Activated T-cell treated with anti-CD3 and anti-CD28 coated beads, Interleukin-2, amount 50 U/mL, for 72 hours (primary cell): Measurements from ENCODE around the gene CDH4. TPM values are rescaled to one million over a fixed set of nuclear protein-coding genes. Genes with fewer than 3 reads are reported as not detected.

ENCODE experiments used
- ATAC-seq, 2 donors: fragments of 150-1000 bp; cut with Tn5 transposase; replicated peaks in 1 of 2; 2 replicates each; pipeline ENCODE4 v1.10.0; 2021; ENCODE audit warnings: moderate library complexity in 2 of 2, mild to moderate bottlenecking in 1 of 2
- DNase-seq, 2 donors: peaks; one replicate each; pipeline ENCODE4 v3.0.0; 2021 to 2022; ENCODE audit warnings: mixed read lengths in 1 of 2
- H3K27ac Mint-ChIP-seq: one replicate; pipeline ENCODE4 v1.8.0; 2022; ENCODE audit warnings: mild to moderate bottlenecking, moderate library complexity, mixed read lengths
- H3K27me3 Mint-ChIP-seq: one replicate; pipeline ENCODE4 v1.8.0; 2022; ENCODE audit warnings: low read depth, mixed read lengths
- H3K36me3 Mint-ChIP-seq, 2 donors: one replicate each; pipeline ENCODE4 v1.8.0; 2022; ENCODE audit warnings: mixed read lengths in 2 of 2, mild to moderate bottlenecking in 1 of 2; ENCODE audit not compliant: insufficient read depth in 2 of 2
- H3K4me1 Mint-ChIP-seq: one replicate; pipeline ENCODE4 v1.8.0; 2022; ENCODE audit warnings: low read depth, mixed read lengths
- H3K4me3 Mint-ChIP-seq, 2 donors: one replicate each; pipeline ENCODE4 v1.8.0; 2022; ENCODE audit warnings: mild to moderate bottlenecking in 2 of 2, mixed read lengths in 2 of 2, moderate library complexity in 2 of 2
- H3K9me3 Mint-ChIP-seq, 2 donors: one replicate each; pipeline ENCODE4 v1.8.0; 2022; ENCODE audit warnings: mixed read lengths in 2 of 2
- total RNA-seq, 2 donors: library from RNA; stranded (reverse); gene quantifications; one replicate each; pipeline ENCODE4 v1.2.3, GENCODE V29; 2022

CDH4 gene
- total RNA-seq, 2 donors from 2014 or later: 0.17 to 0.35 TPM

DNA sequence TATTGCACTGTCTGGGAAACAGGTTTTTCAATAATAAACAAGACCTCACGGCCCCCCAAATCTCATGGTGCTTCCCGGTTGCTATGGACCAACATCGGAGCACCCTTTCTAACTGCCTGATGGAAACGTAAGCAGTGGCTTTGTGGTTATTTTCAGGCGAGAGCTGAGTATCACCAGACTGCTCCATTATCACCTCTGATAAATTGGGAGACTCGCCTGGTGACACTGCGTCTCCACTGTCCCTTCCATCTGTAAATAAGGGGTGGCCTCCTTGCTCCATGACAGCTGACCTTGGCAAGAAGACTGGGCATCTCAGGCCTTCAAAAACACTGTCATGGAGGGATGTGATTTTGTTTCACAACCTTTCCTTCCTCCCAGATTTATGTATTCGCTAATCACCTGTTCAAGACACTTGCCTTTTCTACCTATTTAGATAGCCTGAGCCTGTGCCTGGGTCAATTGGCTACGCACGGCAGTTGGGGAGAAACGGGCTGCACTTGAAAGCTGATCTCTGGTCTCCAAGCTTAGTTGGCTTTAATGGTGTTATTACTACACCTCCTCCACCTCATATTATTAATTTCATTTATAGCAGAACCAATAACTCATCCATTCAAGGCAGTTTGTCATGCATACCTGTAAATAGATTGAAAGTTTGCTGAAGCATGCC is 17.7 kb upstream of the CDH4 start:
- no peak overlapping the region for H3K4me3 Mint-ChIP-seq
- no peak for ATAC-seq
- H3K4me1 Mint-ChIP-seq: no peaks in the 10 kb centered on the region
- DNase-seq: no peak
- peaks cover 5% of the 10 kb centered on the region for H3K27me3 Mint-ChIP-seq
- H3K36me3 Mint-ChIP-seq: no peaks in the 10 kb centered on the region
- peaks cover 0 to 2% of the 10 kb centered on the region in 2 donors for H3K9me3 Mint-ChIP-seq
- no peak overlapping the region for H3K27ac Mint-ChIP-seq

DNA sequence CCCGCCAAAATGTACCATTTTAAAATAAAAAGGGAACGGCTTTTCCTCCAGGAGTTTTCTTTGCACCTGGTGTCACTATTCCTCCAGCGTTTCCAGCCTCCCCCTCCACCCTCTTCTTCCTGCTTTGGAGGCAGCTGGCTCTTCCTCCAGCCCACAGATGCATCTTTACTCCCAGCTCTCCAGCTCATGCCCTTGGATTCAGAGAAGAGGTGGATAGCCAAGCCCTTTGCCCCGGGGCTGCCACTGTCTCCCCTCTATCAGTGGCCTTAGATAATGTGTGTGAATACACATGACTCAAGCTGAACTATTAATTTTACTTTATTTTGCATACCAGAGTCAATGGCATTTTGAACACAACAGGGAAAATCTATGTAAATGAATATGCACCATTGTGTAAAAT is 15.3 kb upstream of the CDH4 start:
- Mint-ChIP-seq H3K27ac (no peak overlapping the region), H3K4me3 (no peak overlapping the region), H3K9me3 (peaks cover 2 to 4% of the 10 kb centered on the region in 2 donors), H3K27me3 (peaks cover 6% of the 10 kb centered on the region), H3K36me3 (no peaks in the 10 kb centered on the region), H3K4me1 (no peaks in the 10 kb centered on the region)
- no peak for DNase-seq
- ATAC-seq: no peak

DNA sequence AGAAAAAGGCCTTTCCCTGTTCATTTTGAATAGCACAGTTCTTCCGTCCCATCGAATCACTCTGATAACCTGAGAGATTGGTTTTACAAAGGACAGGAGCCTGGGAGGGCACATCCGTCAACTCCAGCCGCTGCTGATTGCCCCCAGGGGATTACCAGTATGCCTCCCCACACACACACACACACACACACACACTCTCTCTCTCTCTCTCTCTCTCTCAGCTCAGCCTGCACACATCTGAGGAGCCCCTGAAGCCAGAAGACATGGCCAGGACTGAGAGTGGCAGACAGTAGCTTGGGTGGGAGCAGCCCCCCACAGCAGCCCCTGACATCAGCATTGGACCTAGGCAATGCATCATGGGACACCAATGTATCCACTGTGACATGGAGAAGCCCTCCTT is 13.2 kb upstream of the CDH4 start:
- no peak for ATAC-seq
- peaks cover 0 to 2% of the 10 kb centered on the region in 2 donors for H3K36me3 Mint-ChIP-seq
- H3K9me3 Mint-ChIP-seq: peaks cover 2 to 6% of the 10 kb centered on the region in 2 donors
- no peaks in the 10 kb centered on the region for H3K4me1 Mint-ChIP-seq
- no peak overlapping the region for H3K27ac Mint-ChIP-seq
- DNase-seq: no peak
- H3K4me3 Mint-ChIP-seq: no peak overlapping the region
- peaks cover 6% of the 10 kb centered on the region for H3K27me3 Mint-ChIP-seq

DNA sequence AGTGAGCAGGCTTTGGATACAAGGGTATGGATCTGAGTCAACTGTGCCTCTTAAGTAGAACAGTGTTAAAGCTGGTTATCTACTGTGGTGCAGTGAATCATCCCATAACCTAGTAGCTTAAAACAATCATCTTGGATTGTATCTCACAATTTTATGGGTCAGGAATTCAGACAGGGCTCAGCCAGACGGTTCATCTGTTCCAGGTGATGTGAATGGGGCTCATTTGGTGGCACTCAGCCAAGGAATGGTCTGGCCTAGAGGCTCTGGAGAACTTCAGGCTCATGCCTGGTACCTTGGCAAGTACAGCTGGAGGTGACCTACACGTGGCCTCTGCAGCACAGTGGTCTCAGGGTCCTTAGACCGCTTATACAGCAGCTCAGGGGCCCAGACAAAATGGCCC is 11.2 kb upstream of the CDH4 start:
- Mint-ChIP-seq H3K4me3 (no peak overlapping the region), H3K36me3 (peaks cover 0 to 2% of the 10 kb centered on the region in 2 donors)
- no peak for ATAC-seq

DNA sequence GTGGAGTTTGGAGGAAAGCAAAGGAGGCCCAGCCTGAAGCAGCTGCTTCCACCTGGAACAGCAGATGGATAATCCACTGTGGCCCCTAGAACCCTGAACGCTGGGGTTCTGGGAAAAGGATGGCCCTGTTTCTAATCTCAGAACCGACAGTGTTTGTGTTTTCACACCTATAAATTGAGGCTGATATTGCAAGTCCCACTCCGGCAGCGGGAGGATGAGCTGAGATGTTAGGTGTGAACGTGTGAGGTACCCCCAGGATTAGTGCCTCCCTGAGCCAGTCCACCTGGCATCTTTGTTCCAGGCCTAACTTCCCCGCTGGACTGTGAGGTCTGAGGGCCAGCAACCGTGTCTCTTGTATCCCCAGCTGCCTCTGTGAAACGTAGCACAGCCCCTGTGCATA is 7.8 kb upstream of the CDH4 start:
- peaks cover 13% of the 10 kb centered on the region for H3K27me3 Mint-ChIP-seq
- H3K36me3 Mint-ChIP-seq: peaks cover 0 to 2% of the 10 kb centered on the region in 2 donors
- H3K4me1 Mint-ChIP-seq: no peaks in the 10 kb centered on the region
- no peak for DNase-seq
- H3K4me3 Mint-ChIP-seq: no peak overlapping the region
- peaks cover 0 to 6% of the 10 kb centered on the region in 2 donors for H3K9me3 Mint-ChIP-seq
- no peak overlapping the region for H3K27ac Mint-ChIP-seq
- no peak for ATAC-seq

More for the DNA sequence above, 11.2 kb upstream of the CDH4 start:
- no peak for DNase-seq
- no peaks in the 10 kb centered on the region for H3K4me1 Mint-ChIP-seq
- H3K27me3 Mint-ChIP-seq: peaks cover 6% of the 10 kb centered on the region
- peaks cover 2 to 6% of the 10 kb centered on the region in 2 donors for H3K9me3 Mint-ChIP-seq
- no peak overlapping the region for H3K27ac Mint-ChIP-seq

DNA sequence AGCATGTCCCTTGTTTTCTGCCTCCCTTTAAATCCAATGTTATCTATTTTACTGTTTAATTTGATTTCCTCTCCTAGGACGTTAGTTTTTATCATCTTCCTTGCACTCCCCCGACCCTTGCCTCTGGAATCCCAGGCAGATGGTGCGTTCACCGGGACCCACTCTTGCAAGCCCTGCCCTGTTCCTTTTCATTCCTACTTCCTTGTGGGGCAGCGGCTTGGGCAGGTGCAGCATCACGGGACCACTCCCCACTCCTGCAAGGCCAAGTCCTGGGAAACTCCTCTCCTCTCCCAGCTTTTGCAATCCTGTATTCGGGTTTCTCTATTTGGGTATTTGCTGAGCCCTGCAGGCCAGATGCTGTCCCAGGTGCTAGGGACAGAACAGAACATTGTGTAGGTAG is 5.8 kb upstream of the CDH4 start:
- Mint-ChIP-seq H3K4me1 (no peaks in the 10 kb centered on the region), H3K9me3 (peaks cover 0 to 2% of the 10 kb centered on the region in 2 donors), H3K27me3 (peaks cover 26% of the 10 kb centered on the region), H3K36me3 (peaks cover 0 to 2% of the 10 kb centered on the region in 2 donors), H3K4me3 (no peak overlapping the region), H3K27ac (no peak overlapping the region)
- DNase-seq (no peak), ATAC-seq (no peak)

DNA sequence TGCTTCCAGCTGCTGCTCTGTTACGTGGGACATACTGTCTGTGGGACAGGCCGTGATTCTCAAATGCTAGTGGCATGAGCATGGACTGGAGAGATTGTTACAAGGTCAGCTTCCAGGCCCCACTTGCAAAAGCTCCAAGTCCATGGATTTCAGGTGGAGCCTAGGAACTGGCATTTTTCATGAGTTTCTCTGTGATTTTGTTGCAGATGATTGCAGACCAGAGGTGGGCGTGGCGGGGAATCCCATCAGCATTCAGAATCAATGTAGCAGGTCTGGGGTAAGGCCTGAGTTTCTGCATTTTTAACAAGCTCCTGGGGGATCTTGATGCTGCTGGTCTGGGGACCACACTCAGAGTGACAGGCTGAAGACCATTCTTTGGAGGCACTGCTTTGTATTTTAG is 2.4 kb upstream of the CDH4 start:
- peaks cover 34% of the 10 kb centered on the region for H3K27me3 Mint-ChIP-seq
- ATAC-seq: no peak
- no peak overlapping the region for H3K4me3 Mint-ChIP-seq
- no peaks in the 10 kb centered on the region for H3K9me3 Mint-ChIP-seq
- no peak overlapping the region for H3K27ac Mint-ChIP-seq
- no peaks in the 10 kb centered on the region for H3K4me1 Mint-ChIP-seq
- no peak for DNase-seq
- no peaks in the 10 kb centered on the region for H3K36me3 Mint-ChIP-seq

DNA sequence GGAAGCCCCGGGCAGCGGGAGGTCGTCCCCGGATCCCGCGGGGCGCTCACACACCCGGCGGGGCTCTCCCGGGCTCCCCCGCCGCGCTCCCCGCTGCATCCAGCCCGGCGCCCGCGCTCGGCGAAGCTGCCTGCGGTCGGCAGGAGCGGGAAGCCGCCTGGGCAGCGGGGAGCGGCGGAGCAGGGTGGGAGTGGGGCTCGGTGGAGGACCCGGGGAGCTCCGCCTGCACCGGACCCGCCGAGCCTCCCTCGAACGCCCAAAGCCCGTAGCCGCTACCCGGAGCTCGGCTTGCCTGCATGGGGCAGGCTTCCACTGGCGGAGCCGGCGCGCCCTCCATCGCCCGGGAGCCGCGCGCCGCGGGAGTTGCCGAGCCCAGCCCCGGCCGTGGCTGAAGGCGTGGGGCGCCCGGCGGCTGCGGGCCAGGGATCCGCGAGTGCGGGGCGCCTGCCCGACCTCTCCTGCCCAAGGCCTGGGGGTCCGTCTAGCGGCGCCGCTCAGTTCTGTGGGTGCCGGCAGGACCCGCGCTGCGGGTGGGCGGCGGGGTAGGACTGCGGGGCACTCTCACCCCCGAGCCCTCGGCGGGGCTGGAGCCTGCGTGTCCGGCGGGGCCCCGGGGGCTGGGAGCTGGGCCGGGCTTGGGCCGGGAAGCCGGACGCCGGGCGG is 671 bp downstream of the CDH4 start:
- peaks cover 55% of the 10 kb centered on the region for H3K27me3 Mint-ChIP-seq

DNA sequence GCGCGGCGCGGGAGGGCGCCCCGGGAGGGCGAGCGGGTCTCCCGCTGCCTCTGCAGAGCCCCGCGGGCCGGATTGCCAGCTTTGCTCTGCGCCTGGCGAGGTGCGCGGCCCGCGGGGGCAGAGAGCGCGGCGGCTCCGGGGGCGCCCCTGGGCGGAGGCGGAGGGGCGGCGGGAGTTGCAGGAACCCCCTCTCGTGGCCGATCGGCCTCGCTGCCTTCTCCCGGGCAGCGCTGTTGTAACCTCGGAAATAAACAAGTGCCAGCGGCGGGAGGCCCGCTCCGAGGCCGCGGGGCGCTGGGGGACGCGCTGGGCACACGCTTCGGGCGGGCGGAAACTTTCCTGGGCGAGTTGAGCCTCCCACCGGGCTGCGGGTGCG is 1.2 kb downstream of the CDH4 start:
- Mint-ChIP-seq H3K4me3 (no peak overlapping the region), H3K36me3 (no peaks in the 10 kb centered on the region), H3K4me1 (no peaks in the 10 kb centered on the region), H3K9me3 (no peaks in the 10 kb centered on the region), H3K27ac (no peak overlapping the region), H3K27me3 (peaks cover 53% of the 10 kb centered on the region)
- DNase-seq (no peak), ATAC-seq (peak in 1 of 2 donors; percentile 31)

More for the DNA sequence above, 671 bp downstream of the CDH4 start:
- H3K27ac Mint-ChIP-seq: no peak overlapping the region
- H3K36me3 Mint-ChIP-seq: no peaks in the 10 kb centered on the region
- no peaks in the 10 kb centered on the region for H3K4me1 Mint-ChIP-seq
- H3K9me3 Mint-ChIP-seq: no peaks in the 10 kb centered on the region
- ATAC-seq: peak; percentile 18 to 21
- peak in 1 of 2 donors; percentile 10 for DNase-seq
- no peak overlapping the region for H3K4me3 Mint-ChIP-seq

DNA sequence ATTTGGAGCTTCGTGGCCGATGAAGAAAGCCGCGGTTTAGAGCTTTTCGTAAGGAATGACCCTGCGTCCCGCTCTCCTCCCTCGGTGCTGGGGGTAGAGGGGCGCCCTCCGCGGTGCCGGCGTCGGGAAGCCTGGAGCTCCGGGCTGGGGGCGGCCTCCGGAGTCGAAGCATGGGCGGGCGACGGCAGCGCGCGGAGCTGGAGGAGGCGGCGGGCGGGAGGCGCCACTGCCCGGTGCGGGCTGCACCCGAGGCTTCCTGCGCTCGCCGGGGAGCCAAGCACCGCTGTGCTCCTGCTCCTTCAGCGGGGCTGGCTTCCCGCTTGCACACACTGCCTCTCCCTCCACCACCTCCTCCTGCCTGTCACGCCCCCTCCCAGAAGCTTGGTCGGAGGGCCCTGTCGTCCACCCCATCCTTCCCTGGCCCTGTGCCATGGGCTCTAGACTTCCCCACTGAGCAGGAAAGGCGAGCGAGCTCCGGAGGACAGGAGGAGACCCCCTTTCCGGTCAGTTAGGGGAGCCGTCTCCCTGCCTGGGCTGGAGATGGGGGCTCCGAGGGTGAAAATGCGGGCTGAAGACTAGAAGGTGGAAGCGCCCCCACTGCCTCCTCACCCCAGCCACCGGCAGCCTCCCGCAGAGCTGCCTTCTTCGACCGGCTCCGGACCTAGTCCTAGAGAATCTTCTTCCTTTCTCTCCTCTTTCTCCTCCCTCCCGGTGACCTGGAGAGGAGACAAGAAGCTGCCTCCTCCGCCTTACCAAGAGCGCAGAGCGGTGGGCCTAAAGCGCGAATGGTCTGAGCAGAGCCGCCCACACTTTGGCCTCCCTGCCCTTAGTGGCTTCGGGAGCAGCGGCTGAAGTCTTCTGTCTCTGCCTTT is 1.8 kb downstream of the CDH4 start:
- Mint-ChIP-seq H3K27me3 (peaks cover 49% of the 10 kb centered on the region), H3K9me3 (no peaks in the 10 kb centered on the region), H3K36me3 (no peaks in the 10 kb centered on the region), H3K4me1 (no peaks in the 10 kb centered on the region), H3K27ac (no peak overlapping the region), H3K4me3 (peak overlapping the region; percentile 31 to 51)
- DNase-seq (no peak), ATAC-seq (no peak)

DNA sequence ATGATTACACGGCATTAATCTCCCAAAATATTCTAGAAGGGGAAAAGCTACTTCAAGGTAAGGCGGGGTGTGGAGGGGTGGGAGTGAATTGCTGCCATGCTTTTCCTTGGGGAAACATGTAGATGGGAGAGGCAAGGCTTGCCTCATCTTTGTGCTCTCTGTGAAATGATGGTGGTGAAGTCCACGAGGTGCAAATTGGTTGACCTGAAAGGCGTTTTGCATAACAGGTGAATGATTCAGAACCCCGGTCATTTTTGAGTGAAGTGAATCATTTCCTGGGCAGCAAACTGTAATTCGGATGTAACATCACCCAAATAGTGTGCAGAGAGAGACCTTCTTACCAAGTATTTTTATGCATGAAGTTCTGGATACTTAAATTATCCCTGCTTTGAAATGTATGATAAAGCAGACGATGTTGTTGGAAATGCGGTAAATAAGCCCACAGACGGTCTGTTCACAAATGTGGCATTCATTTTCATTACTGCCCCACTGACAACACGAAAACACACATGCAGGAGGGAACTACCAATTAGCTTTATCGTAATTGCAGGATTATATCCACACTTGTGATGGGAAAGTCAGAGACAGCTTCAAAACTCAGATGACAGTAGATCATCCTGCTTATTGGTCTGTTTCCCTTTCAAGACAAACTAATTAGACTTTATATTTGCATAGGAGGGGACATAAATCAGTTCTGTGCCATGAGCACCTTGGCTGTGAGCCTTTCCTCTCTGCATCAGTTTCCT is 3.0 kb downstream of the CDH4 start:
- Mint-ChIP-seq H3K27ac (no peak overlapping the region), H3K4me3 (no peak overlapping the region), H3K27me3 (peaks cover 39% of the 10 kb centered on the region), H3K9me3 (no peaks in the 10 kb centered on the region), H3K36me3 (no peaks in the 10 kb centered on the region), H3K4me1 (no peaks in the 10 kb centered on the region)
- DNase-seq (no peak), ATAC-seq (no peak)

DNA sequence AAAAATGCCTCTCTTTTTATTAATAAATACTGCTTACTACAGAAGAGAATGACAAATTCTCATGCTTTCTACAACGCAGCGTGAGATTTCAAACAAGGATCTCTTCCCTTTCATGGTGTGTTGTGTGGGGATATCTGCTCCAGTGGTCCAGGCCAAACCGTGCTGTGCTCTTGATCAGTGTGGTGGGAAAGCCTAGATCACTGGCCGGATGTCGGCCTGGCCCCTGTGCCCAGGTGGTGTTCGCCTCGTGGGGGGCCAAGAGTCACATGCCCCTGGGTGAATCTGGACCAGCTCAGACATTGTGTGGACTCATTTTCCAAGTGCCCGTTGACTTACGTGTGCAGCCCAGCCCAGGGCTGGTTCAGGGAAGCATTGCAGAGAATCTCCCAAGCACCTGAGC is 4.3 kb downstream of the CDH4 start:
- ATAC-seq (no peak), DNase-seq (no peak)
- no peaks in the 10 kb centered on the region for H3K9me3 Mint-ChIP-seq
- H3K36me3 Mint-ChIP-seq: no peaks in the 10 kb centered on the region
- H3K4me3 Mint-ChIP-seq: no peak overlapping the region
- no peaks in the 10 kb centered on the region for H3K4me1 Mint-ChIP-seq
- H3K27ac Mint-ChIP-seq: no peak overlapping the region
- peaks cover 31% of the 10 kb centered on the region for H3K27me3 Mint-ChIP-seq

DNA sequence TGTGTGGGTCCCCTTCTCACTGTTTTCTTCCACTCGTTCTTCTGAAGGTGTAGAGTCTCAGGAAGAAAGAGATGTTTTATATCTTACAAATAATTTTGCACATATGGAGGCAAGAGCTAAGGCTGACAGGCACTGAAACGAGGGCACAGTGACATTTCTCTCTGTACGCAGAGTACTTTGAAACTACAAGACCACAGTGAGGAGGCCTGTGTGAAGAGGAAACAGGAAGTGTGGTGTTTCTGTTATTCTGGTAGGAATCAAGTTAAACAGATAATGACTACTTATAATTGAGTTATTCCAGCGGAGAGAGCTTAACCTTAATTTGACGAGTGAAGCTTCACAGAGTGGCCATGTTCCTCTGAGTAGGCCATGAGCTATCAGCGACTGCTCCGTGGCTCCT is 4.8 kb downstream of the CDH4 start:
- Mint-ChIP-seq H3K27ac (no peak overlapping the region), H3K9me3 (no peaks in the 10 kb centered on the region), H3K4me1 (no peaks in the 10 kb centered on the region), H3K4me3 (no peak overlapping the region), H3K36me3 (no peaks in the 10 kb centered on the region), H3K27me3 (peaks cover 31% of the 10 kb centered on the region)
- DNase-seq: no peak
- ATAC-seq: no peak
